CD14-positive monocyte (primary cell): ENCODE results near the gene VASH1. TPM values are rescaled to one million over a fixed set of nuclear protein-coding genes. Genes with fewer than 3 reads are reported as not detected.

Source experiments
- DNase-seq, 3 donors: peaks; one replicate each; pipeline ENCODE4 v3.0.0-alpha.2; 2011 to 2022
- H2AFZ ChIP-seq: 2 replicates; pipeline ENCODE4 v1.6.0; 2012; ENCODE audit warnings: mild to moderate bottlenecking, low read depth, low read length, inconsistent platforms; ENCODE audit not compliant: insufficient read depth, poor library complexity, severe bottlenecking
- H3K27ac ChIP-seq, 2 donors: 1 replicate in 1 of 2; 2 replicates in 1 of 2; pipeline ENCODE4 v1.5.1; 2012 to 2013; ENCODE audit warnings: low read length in 2 of 2, control low read depth in 1 of 2, inconsistent platforms in 1 of 2, low read depth in 1 of 2, mild to moderate bottlenecking in 1 of 2
- H3K27me3 ChIP-seq, 2 donors: one replicate each; pipeline versions ENCODE4 v1.6.0 to v1.6.1; 2011 to 2013; ENCODE audit warnings: low read length in 2 of 2; ENCODE audit not compliant: control insufficient read depth in 2 of 2, insufficient read depth in 2 of 2
- H3K36me3 ChIP-seq, 2 donors: replicated peaks in 1 of 2; 1 replicate in 1 of 2; 2 replicates in 1 of 2; pipeline versions ENCODE4 v1.5.1 to v1.6.1; 2012 to 2013; ENCODE audit warnings: low read length in 2 of 2, control low read depth in 1 of 2, inconsistent platforms in 1 of 2, mild to moderate bottlenecking in 1 of 2; ENCODE audit not compliant: insufficient read depth in 2 of 2, control insufficient read depth in 1 of 2
- H3K4me1 ChIP-seq, 2 donors: 1 replicate in 1 of 2; 2 replicates in 1 of 2; pipeline versions ENCODE4 v1.5.1 to v1.6.1; 2012 to 2013; ENCODE audit warnings: low read length in 2 of 2, control low read depth in 1 of 2, inconsistent platforms in 1 of 2, mild to moderate bottlenecking in 1 of 2, moderate library complexity in 1 of 2; ENCODE audit not compliant: insufficient read depth in 2 of 2, control insufficient read depth in 1 of 2
- H3K4me2 ChIP-seq: replicated peaks from 2 replicates; pipeline ENCODE3; 2012; ENCODE audit warnings: low read length, moderate library complexity, mild to moderate bottlenecking; ENCODE audit not compliant: poor library complexity, severe bottlenecking; ENCODE audit errors: extremely low read depth
- H3K4me3 ChIP-seq, 3 experiments: fragments of 200-600 bp in 1 of 3; sonication (generic) in 1 of 3; replicated peaks in 1 of 3; 1 replicate in 2 of 3; 2 replicates in 1 of 3; pipeline ENCODE4 v1.5.1; 2011 to 2013; ENCODE audit warnings: low read length in 3 of 3, mild to moderate bottlenecking in 3 of 3, control low read depth in 2 of 3, low read depth in 2 of 3, inconsistent platforms in 1 of 3, moderate library complexity in 1 of 3
- H3K79me2 ChIP-seq: 2 replicates; pipeline ENCODE4 v1.6.0; 2012; ENCODE audit warnings: mild to moderate bottlenecking, control low read depth, inconsistent platforms, low read length, moderate library complexity; ENCODE audit not compliant: insufficient read depth
- H3K9ac ChIP-seq: 2 replicates; pipeline ENCODE4 v1.6.0; 2017; ENCODE audit warnings: low read length, mild to moderate bottlenecking; ENCODE audit not compliant: insufficient read depth, poor library complexity, severe bottlenecking
- H3K9me3 ChIP-seq, 2 donors: replicated peaks in 1 of 2; 1 replicate in 1 of 2; 2 replicates in 1 of 2; pipeline versions ENCODE4 v1.5.1 to v1.6.1; 2012 to 2013; ENCODE audit warnings: low read length in 2 of 2, control low read depth in 1 of 2; ENCODE audit not compliant: control insufficient read depth in 1 of 2, insufficient read depth in 1 of 2
- H4K20me1 ChIP-seq: 2 replicates; pipeline ENCODE4 v1.6.0; 2012; ENCODE audit warnings: mild to moderate bottlenecking, low read length, control low read depth, moderate library complexity; ENCODE audit not compliant: insufficient read depth
- H3K27ac Mint-ChIP-seq, 7 donors: one replicate each; pipeline ENCODE4 v1.8.0; 2020; ENCODE audit warnings: mild to moderate bottlenecking in 7 of 7, mixed read lengths in 7 of 7, moderate library complexity in 6 of 7, inconsistent platforms in 2 of 7
- H3K27me3 Mint-ChIP-seq, 3 donors: one replicate each; pipeline ENCODE4 v1.8.0; 2021 to 2022; ENCODE audit warnings: low read depth in 3 of 3, mild to moderate bottlenecking in 3 of 3, mixed read lengths in 3 of 3, moderate library complexity in 3 of 3, inconsistent platforms in 1 of 3
- H3K36me3 Mint-ChIP-seq, 2 donors: one replicate each; pipeline ENCODE4 v1.8.0; 2020; ENCODE audit warnings: mixed read lengths in 2 of 2, inconsistent platforms in 1 of 2, mild to moderate bottlenecking in 1 of 2
- H3K4me1 Mint-ChIP-seq: one replicate; pipeline ENCODE4 v1.8.0; 2020; ENCODE audit warnings: mild to moderate bottlenecking, mixed read lengths
- H3K4me3 Mint-ChIP-seq, 2 donors: one replicate each; pipeline ENCODE4 v1.8.0; 2020; ENCODE audit warnings: mild to moderate bottlenecking in 2 of 2, mixed read lengths in 2 of 2, moderate library complexity in 1 of 2
- H3K9me3 Mint-ChIP-seq, 7 donors: one replicate each; pipeline ENCODE4 v1.8.0; 2020 to 2022; ENCODE audit warnings: mixed read lengths in 7 of 7, mild to moderate bottlenecking in 6 of 7, moderate library complexity in 6 of 7, inconsistent platforms in 2 of 7
- CTCF ChIP-seq: fragments of 200-600 bp; IDR thresholded peaks from one replicate; pipeline ENCODE4 v1.8.0; 2022; ENCODE audit warnings: antibody characterized with exemption, mild to moderate bottlenecking
- WGBS: methylation state at CpG from one replicate; pipeline ENCODE4 v1.1.5; 2013; ENCODE audit warnings: missing lambda C conversion rate; ENCODE audit not compliant: insufficient coverage; 5-methylcytosine and 5-hydroxymethylcytosine counted together
- intact Hi-C, 2 donors: fragments of 100-400 bp; cut with micrococcal nuclease; formaldehyde crosslinking; loops; one replicate each; pipeline versions ENCODE4 v1.15.0 to v1.15.1; 2023
- polyA plus RNA-seq, 3 donors: library from polyadenylated mRNA; depleted of rRNA in 1 of 3; unstranded in 2 of 3; stranded (reverse) in 1 of 3; fragments of 300-500 nt in 2 of 3; fragments of >200 nt in 1 of 3; fragmentation: Illumina TruSeq in 2 of 3; gene quantifications; 1 replicate in 2 of 3; 2 replicates in 1 of 3; pipeline ENCODE4 v1.2.3, GENCODE V29; 2012 to 2021

The VASH1 gene
- polyA plus RNA-seq, 3 donors = 2.5 to 10.5 (median 3.3) TPM

- 79% methylated on average over 5 of the region's 6 CpGs for WGBS
- Histone ChIP-seq H3K79me2 (no peaks in the 10 kb centered on the region), H3K4me1 (peaks cover 0 to 7% of the 10 kb centered on the region in 2 donors), H3K4me3 (no peak overlapping the region), H3K27ac (no peak overlapping the region), H3K9me3 (no peaks in the 10 kb centered on the region), H3K9ac (no peak overlapping the region), H3K36me3 (no peaks in the 10 kb centered on the region), H3K27me3 (no peaks in the 10 kb centered on the region), H3K4me2 (no peak overlapping the region), H2AFZ (no peak overlapping the region), H4K20me1 (no peaks in the 10 kb centered on the region)
- H3K27me3 Mint-ChIP-seq = peaks cover 5 to 10% (median 9%) of the 10 kb centered on the region in 3 donors
- DNase-seq = no peak
- TF ChIP-seq CTCF = no peak
- H3K9me3 Mint-ChIP-seq = peaks cover 0 to 8% (median 1%) of the 10 kb centered on the region in 7 donors
- H3K36me3 Mint-ChIP-seq = no peaks in the 10 kb centered on the region
- H3K4me3 Mint-ChIP-seq = no peak overlapping the region
- peaks cover 13% of the 10 kb centered on the region for H3K4me1 Mint-ChIP-seq
- intact Hi-C loops = no loop called here
- H3K27ac Mint-ChIP-seq = no peak overlapping the region
Measured at GRCh38 chr14:76752744-76753143, 8.5 kb upstream of the VASH1 start.

GRCh38 chr14:76753541-76754198 lies 7.6 kb upstream of the VASH1 start:
- Histone ChIP-seq H3K9me3 (no peaks in the 10 kb centered on the region), H4K20me1 (no peaks in the 10 kb centered on the region), H3K4me2 (no peak overlapping the region), H3K36me3 (no peaks in the 10 kb centered on the region), H3K9ac (no peak overlapping the region), H3K4me3 (no peak overlapping the region), H3K27me3 (no peaks in the 10 kb centered on the region), H2AFZ (no peak overlapping the region), H3K79me2 (no peaks in the 10 kb centered on the region), H3K27ac (no peak overlapping the region), H3K4me1 (peaks cover 0 to 7% of the 10 kb centered on the region in 2 donors)
- H3K4me3 Mint-ChIP-seq = no peak overlapping the region
- intact Hi-C loops = no loop called here
- peaks cover 12% of the 10 kb centered on the region for H3K4me1 Mint-ChIP-seq
- peak overlapping the region in 2 of 7 donors; percentile 1 to 57 for H3K27ac Mint-ChIP-seq
- no peak for TF ChIP-seq CTCF
- 81% methylated on average over 3 of the region's 7 CpGs for WGBS
- DNase-seq = no peak
- H3K9me3 Mint-ChIP-seq = peaks cover 0 to 8% (median 1%) of the 10 kb centered on the region in 7 donors
- H3K36me3 Mint-ChIP-seq = no peaks in the 10 kb centered on the region
- peaks cover 3 to 13% (median 9%) of the 10 kb centered on the region in 3 donors for H3K27me3 Mint-ChIP-seq
